Measurements from ENCODE around the gene TMEM135. TPM values are rescaled to one million over a fixed set of nuclear protein-coding genes. Genes with fewer than 3 reads are reported as not detected.

TMEM135 gene
- total RNA-seq, 1 donor, result 35.8 TPM

DNA sequence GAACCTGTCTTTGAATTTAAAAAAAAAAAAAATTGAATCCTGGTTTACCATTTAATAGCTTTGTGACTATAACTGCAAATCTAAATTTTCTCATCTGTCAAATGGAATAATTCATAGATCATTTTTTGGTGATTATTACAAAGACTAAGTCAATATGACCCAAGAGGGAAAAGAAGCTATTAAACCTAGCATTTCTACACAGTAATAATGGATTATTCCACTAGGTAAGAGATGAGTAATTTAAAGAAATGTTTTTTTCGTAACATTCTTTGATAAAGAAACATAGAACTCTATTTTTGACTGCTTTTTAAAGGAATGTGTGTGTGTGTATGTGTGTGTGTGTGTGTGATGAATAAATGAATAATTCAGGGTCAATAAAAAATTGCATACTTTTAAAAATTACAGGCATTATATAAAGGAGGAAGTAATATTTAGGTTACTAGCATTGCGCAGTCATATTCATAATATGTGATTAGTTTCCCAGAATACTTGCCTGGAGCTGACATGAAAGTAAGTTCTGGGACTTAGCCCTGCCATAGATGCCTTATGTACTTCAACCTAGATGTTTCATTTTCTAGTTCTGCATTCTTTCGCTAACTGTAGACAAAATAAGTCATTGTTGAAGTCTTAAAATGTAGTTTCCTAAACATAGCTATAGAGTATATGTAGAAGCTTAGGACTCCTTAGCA lies 72.9 kb downstream of the TMEM135 start:
- Histone ChIP-seq H3K4me2 (ENCODE audit: insufficient read depth, low read length) (no peak overlapping the region), H4K20me1 (ENCODE audit: insufficient read depth, low read length) (no peaks in the 10 kb centered on the region), H3K27me3 (ENCODE audit: insufficient read depth, low read length) (no peaks in the 10 kb centered on the region), H3K4me3 (ENCODE audit: insufficient read depth, low read length) (no peak overlapping the region), H3K4me1 (ENCODE audit: insufficient read depth, low read length) (no peaks in the 10 kb centered on the region), H3K36me3 (ENCODE audit: insufficient read depth, low read length) (no peaks in the 10 kb centered on the region), H2AFZ (ENCODE audit: low read length) (no peak overlapping the region), H3K9me3 (ENCODE audit: low read depth, low read length) (no peaks in the 10 kb centered on the region), H3K27ac (ENCODE audit: low read depth, low read length) (no peak overlapping the region), H3K79me2 (ENCODE audit: insufficient read depth, low read length) (peaks cover 3% of the 10 kb centered on the region)
- DNase-seq (ENCODE audit: insufficient read length, low spot score, missing footprints), result no peak
- TF ChIP-seq, protein P1, sequence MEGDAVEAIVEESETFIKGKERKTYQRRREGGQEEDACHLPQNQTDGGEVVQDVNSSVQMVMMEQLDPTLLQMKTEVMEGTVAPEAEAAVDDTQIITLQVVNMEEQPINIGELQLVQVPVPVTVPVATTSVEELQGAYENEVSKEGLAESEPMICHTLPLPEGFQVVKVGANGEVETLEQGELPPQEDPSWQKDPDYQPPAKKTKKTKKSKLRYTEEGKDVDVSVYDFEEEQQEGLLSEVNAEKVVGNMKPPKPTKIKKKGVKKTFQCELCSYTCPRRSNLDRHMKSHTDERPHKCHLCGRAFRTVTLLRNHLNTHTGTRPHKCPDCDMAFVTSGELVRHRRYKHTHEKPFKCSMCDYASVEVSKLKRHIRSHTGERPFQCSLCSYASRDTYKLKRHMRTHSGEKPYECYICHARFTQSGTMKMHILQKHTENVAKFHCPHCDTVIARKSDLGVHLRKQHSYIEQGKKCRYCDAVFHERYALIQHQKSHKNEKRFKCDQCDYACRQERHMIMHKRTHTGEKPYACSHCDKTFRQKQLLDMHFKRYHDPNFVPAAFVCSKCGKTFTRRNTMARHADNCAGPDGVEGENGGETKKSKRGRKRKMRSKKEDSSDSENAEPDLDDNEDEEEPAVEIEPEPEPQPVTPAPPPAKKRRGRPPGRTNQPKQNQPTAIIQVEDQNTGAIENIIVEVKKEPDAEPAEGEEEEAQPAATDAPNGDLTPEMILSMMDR (IDR thresholded peaks at IDR 0.05; ENCODE audit: extremely low read depth, low read depth, low read length), result no peak

DNA sequence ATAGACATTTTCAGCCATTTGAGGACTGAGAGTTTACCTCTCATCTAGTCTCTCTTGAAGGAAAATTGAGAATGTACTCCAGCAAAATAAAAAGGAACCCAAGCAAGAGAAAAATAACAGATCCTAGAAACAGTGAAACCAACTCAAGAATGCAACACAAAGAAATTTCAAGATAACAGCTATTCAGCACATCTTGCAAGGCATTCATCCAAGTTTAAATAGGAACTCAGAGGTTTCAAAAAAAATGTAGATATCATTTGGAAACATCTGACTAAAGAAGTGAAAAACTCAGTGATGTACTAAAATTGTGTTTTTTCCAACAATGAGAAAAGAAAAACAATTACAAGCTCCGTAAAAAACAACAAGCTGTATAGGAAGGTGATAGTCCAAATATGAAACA lies 76.4 kb downstream of the TMEM135 start:
- H3K9me3 ChIP-seq (ENCODE audit: low read depth, low read length), result no peaks in the 10 kb centered on the region
- H4K20me1 ChIP-seq (ENCODE audit: insufficient read depth, low read length), result no peaks in the 10 kb centered on the region
- H3K27ac ChIP-seq (ENCODE audit: low read depth, low read length), result no peak overlapping the region
- TF ChIP-seq, protein P1 (IDR thresholded peaks at IDR 0.05; ENCODE audit: extremely low read depth, low read depth, low read length), result no peak
- H2AFZ ChIP-seq (ENCODE audit: low read length), result no peak overlapping the region
- H3K4me2 ChIP-seq (ENCODE audit: insufficient read depth, low read length), result no peak overlapping the region
- no peaks in the 10 kb centered on the region for H3K36me3 ChIP-seq (ENCODE audit: insufficient read depth, low read length)
- no peak overlapping the region for H3K4me3 ChIP-seq (ENCODE audit: insufficient read depth, low read length)
- no peaks in the 10 kb centered on the region for H3K79me2 ChIP-seq (ENCODE audit: insufficient read depth, low read length)
- no peak for DNase-seq (ENCODE audit: insufficient read length, low spot score, missing footprints)
- H3K4me1 ChIP-seq (ENCODE audit: insufficient read depth, low read length), result no peaks in the 10 kb centered on the region
- no peaks in the 10 kb centered on the region for H3K27me3 ChIP-seq (ENCODE audit: insufficient read depth, low read length)

DNA sequence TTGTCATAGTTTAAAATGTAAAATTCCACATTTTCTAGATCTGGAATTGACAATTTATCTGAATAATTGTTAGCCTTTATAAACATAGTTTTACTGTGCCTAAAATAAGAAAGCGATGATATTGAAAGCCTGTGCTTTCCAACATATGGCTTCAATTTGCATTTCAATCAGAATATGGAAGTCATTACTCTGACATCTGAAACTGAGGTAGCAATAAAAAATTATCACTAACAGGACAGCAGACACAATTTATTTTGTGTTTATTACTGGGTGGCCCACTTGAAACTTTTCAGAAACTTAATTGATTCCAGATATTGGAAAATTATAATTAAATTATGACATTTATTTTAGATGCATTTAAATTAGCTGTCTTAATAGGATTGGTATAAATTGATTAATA lies 78.5 kb downstream of the TMEM135 start:
- TF ChIP-seq, protein P1 (IDR thresholded peaks at IDR 0.05; ENCODE audit: extremely low read depth, low read depth, low read length), result no peak
- H3K27ac ChIP-seq (ENCODE audit: low read depth, low read length), result no peak overlapping the region
- H3K9me3 ChIP-seq (ENCODE audit: low read depth, low read length), result no peaks in the 10 kb centered on the region
- no peak overlapping the region for H2AFZ ChIP-seq (ENCODE audit: low read length)
- no peaks in the 10 kb centered on the region for H4K20me1 ChIP-seq (ENCODE audit: insufficient read depth, low read length)
- H3K4me1 ChIP-seq (ENCODE audit: insufficient read depth, low read length), result no peaks in the 10 kb centered on the region
- no peaks in the 10 kb centered on the region for H3K27me3 ChIP-seq (ENCODE audit: insufficient read depth, low read length)
- no peak overlapping the region for H3K4me3 ChIP-seq (ENCODE audit: insufficient read depth, low read length)
- DNase-seq (ENCODE audit: insufficient read length, low spot score, missing footprints), result no peak
- H3K36me3 ChIP-seq (ENCODE audit: insufficient read depth, low read length), result no peaks in the 10 kb centered on the region
- H3K79me2 ChIP-seq (ENCODE audit: insufficient read depth, low read length), result no peaks in the 10 kb centered on the region
- H3K4me2 ChIP-seq (ENCODE audit: insufficient read depth, low read length), result no peak overlapping the region

DNA sequence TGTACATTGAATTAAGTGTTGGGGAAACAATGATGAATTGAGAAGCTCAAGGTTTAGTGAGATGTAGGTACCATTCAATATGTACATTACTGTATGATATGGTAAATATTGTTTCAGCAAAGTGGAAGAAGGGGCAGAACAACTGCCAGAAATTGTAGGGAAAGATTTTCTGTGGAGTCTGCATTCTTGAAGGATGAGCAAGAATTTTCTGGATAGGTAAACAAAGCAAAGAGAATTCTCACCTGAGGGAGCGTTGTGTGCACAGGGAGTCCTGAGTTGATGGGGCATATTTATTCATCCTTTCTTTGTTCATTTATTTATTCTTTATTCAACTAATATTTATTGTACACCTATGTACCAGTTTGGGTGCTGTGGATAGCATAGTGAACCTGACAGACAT lies 83.2 kb downstream of the TMEM135 start:
- Histone ChIP-seq H3K27me3 (ENCODE audit: insufficient read depth, low read length) (no peaks in the 10 kb centered on the region), H3K79me2 (ENCODE audit: insufficient read depth, low read length) (no peaks in the 10 kb centered on the region), H4K20me1 (ENCODE audit: insufficient read depth, low read length) (no peaks in the 10 kb centered on the region), H3K4me1 (ENCODE audit: insufficient read depth, low read length) (no peaks in the 10 kb centered on the region), H3K4me3 (ENCODE audit: insufficient read depth, low read length) (no peak overlapping the region), H2AFZ (ENCODE audit: low read length) (no peak overlapping the region), H3K27ac (ENCODE audit: low read depth, low read length) (no peak overlapping the region), H3K36me3 (ENCODE audit: insufficient read depth, low read length) (no peaks in the 10 kb centered on the region), H3K4me2 (ENCODE audit: insufficient read depth, low read length) (no peak overlapping the region), H3K9me3 (ENCODE audit: low read depth, low read length) (no peaks in the 10 kb centered on the region)
- DNase-seq (ENCODE audit: insufficient read length, low spot score, missing footprints), result no peak
- TF ChIP-seq, protein P1 (IDR thresholded peaks at IDR 0.05; ENCODE audit: extremely low read depth, low read depth, low read length), result no peak

All from osteoblast (primary cell).